HEK293 (cell line): ENCODE results near the gene SLPI.

Experiments used
- CTCF ChIP-seq: fragments of 450-650 bp; formaldehyde crosslinking; IDR thresholded peaks from 2 replicates; pipeline ENCODE4 v1.5.1; 2016; ENCODE audit warnings: missing biosample characterization, missing genetic modification characterization
- PRDM1 ChIP-seq: fragments of 450-650 bp; formaldehyde crosslinking; IDR thresholded peaks from 2 replicates; pipeline ENCODE4; 2016; ENCODE audit warnings: missing biosample characterization, missing genetic modification characterization
- SP2 ChIP-seq: fragments of 450-650 bp; formaldehyde crosslinking; IDR thresholded peaks from 2 replicates; pipeline ENCODE4 v1.5.1; 2016; ENCODE audit warnings: missing biosample characterization, missing genetic modification characterization
- TCF7L2 ChIP-seq: IDR thresholded peaks from 2 replicates; pipeline ENCODE4 v1.6.1; 2011; ENCODE audit warnings: low read depth, mild to moderate bottlenecking, inconsistent platforms, low read length, moderate library complexity, borderline replicate concordance
- ZBTB1 ChIP-seq: fragments of 450-650 bp; formaldehyde crosslinking; IDR thresholded peaks from 2 replicates; pipeline ENCODE4 v1.5.1; 2016; ENCODE audit warnings: missing biosample characterization, missing genetic modification characterization
- ZFP41 ChIP-seq: fragments of 450-650 bp; formaldehyde crosslinking; IDR thresholded peaks from 2 replicates; pipeline ENCODE4 v1.5.1; 2016; ENCODE audit warnings: missing biosample characterization, missing genetic modification characterization, borderline replicate concordance
- ZNF433 ChIP-seq: fragments of 450-650 bp; formaldehyde crosslinking; IDR thresholded peaks from 2 replicates; pipeline ENCODE4 v1.5.1; 2016; ENCODE audit warnings: missing biosample characterization, missing genetic modification characterization, low read depth
- TF ChIP-seq, protein P1 (sequence below): fragments of 450-650 bp; formaldehyde crosslinking; IDR thresholded peaks from 2 replicates; pipeline ENCODE4 v1.5.1; 2016; ENCODE audit warnings: missing biosample characterization, missing genetic modification characterization

- TF ChIP-seq CTCF (tag by site-specific recombination): no peak
- no peak for TF ChIP-seq PRDM1
- TF ChIP-seq ZNF433 (tag by site-specific recombination): no peak
- no peak for TF ChIP-seq TCF7L2
- TF ChIP-seq SP2: no peak
- TF ChIP-seq ZBTB1 (tag by site-specific recombination): no peak
- TF ChIP-seq ZFP41 (tag by site-specific recombination): no peak
- TF ChIP-seq, protein P1, sequence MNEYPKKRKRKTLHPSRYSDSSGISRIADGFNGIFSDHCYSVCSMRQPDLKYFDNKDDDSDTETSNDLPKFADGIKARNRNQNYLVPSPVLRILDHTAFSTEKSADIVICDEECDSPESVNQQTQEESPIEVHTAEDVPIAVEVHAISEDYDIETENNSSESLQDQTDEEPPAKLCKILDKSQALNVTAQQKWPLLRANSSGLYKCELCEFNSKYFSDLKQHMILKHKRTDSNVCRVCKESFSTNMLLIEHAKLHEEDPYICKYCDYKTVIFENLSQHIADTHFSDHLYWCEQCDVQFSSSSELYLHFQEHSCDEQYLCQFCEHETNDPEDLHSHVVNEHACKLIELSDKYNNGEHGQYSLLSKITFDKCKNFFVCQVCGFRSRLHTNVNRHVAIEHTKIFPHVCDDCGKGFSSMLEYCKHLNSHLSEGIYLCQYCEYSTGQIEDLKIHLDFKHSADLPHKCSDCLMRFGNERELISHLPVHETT (tag by site-specific recombination): no peak
Observed at GRCh38 chr20:45218636-45219035, 35.7 kb downstream of the SLPI start.
